Measurements from ENCODE around the gene ADGRV1.

ADGRV1 gene

DNA sequence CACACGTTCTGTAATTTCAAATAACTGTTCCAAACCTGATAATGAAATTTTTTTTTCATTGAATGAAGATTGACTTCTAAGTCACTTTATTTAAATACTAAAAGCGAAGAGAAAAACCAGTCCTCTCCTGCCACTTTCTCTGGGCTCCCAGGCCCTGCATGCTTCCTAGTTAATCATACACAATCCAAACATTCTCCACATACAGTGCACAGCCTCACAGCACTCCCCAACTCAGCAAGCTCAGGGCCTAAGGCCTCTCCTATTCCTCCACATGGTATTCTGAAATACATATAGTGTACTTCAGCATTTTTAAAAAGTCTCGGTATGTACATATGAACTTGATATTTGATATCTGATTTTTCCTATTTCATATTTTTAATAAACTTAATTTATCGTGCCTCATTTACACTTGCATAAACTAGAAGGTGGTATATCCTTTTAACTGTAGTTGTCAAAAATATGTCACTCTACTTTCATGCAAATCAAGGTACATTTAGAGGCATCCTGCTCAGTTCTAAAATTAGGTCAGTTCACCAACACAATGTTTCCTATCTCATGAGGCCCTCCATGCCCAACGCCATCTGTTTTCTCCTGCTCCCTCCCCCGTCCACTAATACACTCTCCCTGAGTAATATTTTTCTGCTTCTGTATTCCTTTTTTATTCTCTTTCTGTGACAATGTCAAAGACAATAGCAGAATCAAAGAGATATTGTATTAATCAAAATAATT is 617.9 kb downstream of the ADGRV1 start:
- Histone ChIP-seq H3K27me3 (ENCODE audit: control insufficient read depth in 1 of 2, insufficient read depth in 2 of 2, low read length in 2 of 2) (no peaks in the 10 kb centered on the region), H3K9ac (ENCODE audit: low read length in 2 of 2) (no peak overlapping the region), H3K9me3 (ENCODE audit: control insufficient read depth in 2 of 2, low read length in 2 of 2) (no peaks in the 10 kb centered on the region), H3K4me1 (ENCODE audit: control insufficient read depth, insufficient read depth, low read length) (no peaks in the 10 kb centered on the region), H3K36me3 (ENCODE audit: control insufficient read depth in 2 of 2, insufficient read depth in 2 of 2, low read length in 2 of 2) (no peaks in the 10 kb centered on the region), H3K4me3 (ENCODE audit: low read length in 2 of 2) (no peak overlapping the region), H3K27ac (ENCODE audit: low read length) (no peak overlapping the region)

- Histone ChIP-seq H3K9ac (ENCODE audit: low read length in 2 of 2) (no peak overlapping the region), H3K27me3 (ENCODE audit: control insufficient read depth in 1 of 2, insufficient read depth in 2 of 2, low read length in 2 of 2) (no peaks in the 10 kb centered on the region), H3K9me3 (ENCODE audit: control insufficient read depth in 2 of 2, low read length in 2 of 2) (no peaks in the 10 kb centered on the region), H3K4me1 (ENCODE audit: control insufficient read depth, insufficient read depth, low read length) (no peaks in the 10 kb centered on the region), H3K27ac (ENCODE audit: low read length) (no peak overlapping the region), H3K36me3 (ENCODE audit: control insufficient read depth in 2 of 2, insufficient read depth in 2 of 2, low read length in 2 of 2) (no peaks in the 10 kb centered on the region), H3K4me3 (ENCODE audit: low read length in 2 of 2) (no peak overlapping the region)
These were observed 618.5 kb downstream of the ADGRV1 start for GRCh38 chr5:91177085-91177484.

- Histone ChIP-seq H3K36me3 (ENCODE audit: control insufficient read depth in 2 of 2, insufficient read depth in 2 of 2, low read length in 2 of 2) (no peaks in the 10 kb centered on the region), H3K9me3 (ENCODE audit: control insufficient read depth in 2 of 2, low read length in 2 of 2) (no peaks in the 10 kb centered on the region), H3K27ac (ENCODE audit: low read length) (no peak overlapping the region), H3K9ac (ENCODE audit: low read length in 2 of 2) (no peak overlapping the region), H3K27me3 (ENCODE audit: control insufficient read depth in 1 of 2, insufficient read depth in 2 of 2, low read length in 2 of 2) (no peaks in the 10 kb centered on the region), H3K4me1 (ENCODE audit: control insufficient read depth, insufficient read depth, low read length) (no peaks in the 10 kb centered on the region), H3K4me3 (ENCODE audit: low read length in 2 of 2) (no peak overlapping the region)
These were observed 619.0 kb downstream of the ADGRV1 start for GRCh38 chr5:91177639-91178038.

- Histone ChIP-seq H3K9ac (ENCODE audit: low read length in 2 of 2) (no peak overlapping the region), H3K27ac (ENCODE audit: low read length) (no peak overlapping the region), H3K4me1 (ENCODE audit: control insufficient read depth, insufficient read depth, low read length) (no peaks in the 10 kb centered on the region), H3K9me3 (ENCODE audit: control insufficient read depth in 2 of 2, low read length in 2 of 2) (no peaks in the 10 kb centered on the region), H3K27me3 (ENCODE audit: control insufficient read depth in 1 of 2, insufficient read depth in 2 of 2, low read length in 2 of 2) (no peaks in the 10 kb centered on the region), H3K36me3 (ENCODE audit: control insufficient read depth in 2 of 2, insufficient read depth in 2 of 2, low read length in 2 of 2) (no peaks in the 10 kb centered on the region), H3K4me3 (ENCODE audit: low read length in 2 of 2) (no peak overlapping the region)
These were observed 619.9 kb downstream of the ADGRV1 start for GRCh38 chr5:91178461-91178860.

DNA sequence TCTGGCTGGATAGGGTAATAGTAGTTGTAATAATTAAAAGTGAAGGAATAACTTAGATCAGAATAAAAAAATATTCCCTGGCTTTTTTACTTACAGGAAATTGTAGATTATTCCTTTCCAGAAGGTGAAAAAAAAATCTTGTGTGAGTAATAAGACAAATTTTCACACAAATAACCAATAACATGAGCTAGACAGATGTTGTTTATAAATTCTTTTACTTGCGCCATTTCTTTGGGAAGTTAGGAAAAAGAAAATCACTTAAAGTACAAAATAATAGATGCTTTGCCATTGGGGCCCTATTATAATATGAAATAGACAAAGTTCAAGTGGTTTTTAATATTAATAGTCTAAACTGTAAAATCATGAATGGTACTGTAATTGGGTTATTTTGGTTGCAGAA is 620.4 kb downstream of the ADGRV1 start:
- H3K4me1 ChIP-seq (ENCODE audit: control insufficient read depth, insufficient read depth, low read length), result no peaks in the 10 kb centered on the region
- H3K4me3 ChIP-seq (ENCODE audit: low read length in 2 of 2), result no peak overlapping the region
- H3K27me3 ChIP-seq (ENCODE audit: control insufficient read depth in 1 of 2, insufficient read depth in 2 of 2, low read length in 2 of 2), result no peaks in the 10 kb centered on the region
- no peaks in the 10 kb centered on the region for H3K9me3 ChIP-seq (ENCODE audit: control insufficient read depth in 2 of 2, low read length in 2 of 2)
- no peak overlapping the region for H3K27ac ChIP-seq (ENCODE audit: low read length)
- no peaks in the 10 kb centered on the region for H3K36me3 ChIP-seq (ENCODE audit: control insufficient read depth in 2 of 2, insufficient read depth in 2 of 2, low read length in 2 of 2)
- H3K9ac ChIP-seq (ENCODE audit: low read length in 2 of 2), result no peak overlapping the region

DNA sequence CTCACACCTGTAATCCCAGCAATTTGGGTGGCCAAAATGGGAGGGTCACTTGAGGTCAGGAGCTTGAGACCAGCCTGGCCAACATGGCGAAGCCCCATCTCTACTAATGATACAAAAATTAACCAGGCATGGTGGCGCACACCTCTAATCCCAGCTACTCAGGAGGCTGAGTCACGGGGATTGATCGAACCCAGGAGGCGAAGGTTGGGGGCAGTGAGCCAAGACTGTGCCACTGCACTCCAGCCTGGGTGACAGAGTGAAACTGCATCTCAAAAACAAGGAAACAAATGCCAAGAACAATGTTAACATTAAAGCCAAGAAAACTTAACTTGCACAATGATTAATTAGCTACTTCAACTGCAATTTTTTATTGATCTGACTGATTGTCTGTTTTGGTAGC is 621.9 kb downstream of the ADGRV1 start:
- Histone ChIP-seq H3K9ac (ENCODE audit: low read length in 2 of 2) (no peak overlapping the region), H3K27ac (ENCODE audit: low read length) (no peak overlapping the region), H3K4me3 (ENCODE audit: low read length in 2 of 2) (no peak overlapping the region)

DNA sequence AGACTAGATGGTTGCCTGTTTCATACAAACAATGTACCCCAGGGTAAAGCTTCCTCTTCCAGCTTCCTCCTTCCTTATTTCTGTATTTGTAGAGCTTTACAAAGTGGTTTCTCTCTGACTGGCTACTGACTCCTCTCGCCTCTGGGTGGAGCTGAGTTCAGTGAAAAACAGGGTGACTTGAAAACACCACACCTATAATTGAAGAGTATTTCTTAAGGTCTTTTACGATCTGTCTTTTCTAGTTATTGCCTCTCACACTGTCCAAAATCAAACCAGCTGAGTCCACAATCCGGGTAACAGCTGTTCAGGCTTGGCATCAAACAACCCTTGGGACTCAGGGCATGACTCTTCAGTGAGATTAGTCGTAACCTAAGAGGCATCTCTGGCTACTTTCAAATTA is 624.2 kb downstream of the ADGRV1 start:
- Histone ChIP-seq H3K36me3 (ENCODE audit: control insufficient read depth in 2 of 2, insufficient read depth in 2 of 2, low read length in 2 of 2) (no peaks in the 10 kb centered on the region), H3K4me3 (ENCODE audit: low read length in 2 of 2) (no peak overlapping the region), H3K27ac (ENCODE audit: low read length) (no peak overlapping the region), H3K4me1 (ENCODE audit: control insufficient read depth, insufficient read depth, low read length) (no peaks in the 10 kb centered on the region), H3K9me3 (ENCODE audit: control insufficient read depth in 2 of 2, low read length in 2 of 2) (no peaks in the 10 kb centered on the region), H3K27me3 (ENCODE audit: control insufficient read depth in 1 of 2, insufficient read depth in 2 of 2, low read length in 2 of 2) (no peaks in the 10 kb centered on the region), H3K9ac (ENCODE audit: low read length in 2 of 2) (no peak overlapping the region)

More for the DNA sequence above, 621.9 kb downstream of the ADGRV1 start:
- H3K4me1 ChIP-seq (ENCODE audit: control insufficient read depth, insufficient read depth, low read length), result no peaks in the 10 kb centered on the region
- no peaks in the 10 kb centered on the region for H3K36me3 ChIP-seq (ENCODE audit: control insufficient read depth in 2 of 2, insufficient read depth in 2 of 2, low read length in 2 of 2)
- H3K27me3 ChIP-seq (ENCODE audit: control insufficient read depth in 1 of 2, insufficient read depth in 2 of 2, low read length in 2 of 2), result no peaks in the 10 kb centered on the region
- no peaks in the 10 kb centered on the region for H3K9me3 ChIP-seq (ENCODE audit: control insufficient read depth in 2 of 2, low read length in 2 of 2)

- H3K4me3 ChIP-seq (ENCODE audit: low read length in 2 of 2), result no peak overlapping the region
- no peaks in the 10 kb centered on the region for H3K27me3 ChIP-seq (ENCODE audit: control insufficient read depth in 1 of 2, insufficient read depth in 2 of 2, low read length in 2 of 2)
These were observed 625.1 kb downstream of the ADGRV1 start for GRCh38 chr5:91183743-91184142.

DNA sequence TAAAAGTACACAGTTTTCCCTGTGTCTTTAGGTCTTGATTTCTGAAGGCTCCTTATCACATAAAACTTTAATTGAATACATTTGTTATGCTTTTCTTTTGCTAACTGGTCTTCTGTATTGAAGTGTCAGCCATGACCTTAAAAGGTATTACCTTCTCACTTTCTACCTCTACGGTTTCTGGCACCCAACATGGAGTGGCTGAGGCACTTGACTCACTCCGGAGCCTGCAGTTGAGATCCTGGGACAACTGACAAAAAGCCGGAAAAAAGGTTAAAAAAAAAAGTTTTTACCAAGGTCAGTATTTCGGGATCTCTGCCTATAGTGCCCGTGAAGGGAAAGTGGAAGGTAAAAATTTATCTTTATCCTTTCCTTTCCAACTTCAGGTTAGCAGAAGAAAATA is 627.5 kb downstream of the ADGRV1 start:
- H3K4me1 ChIP-seq (ENCODE audit: control insufficient read depth, insufficient read depth, low read length), result peaks cover 8% of the 10 kb centered on the region
- no peak overlapping the region for H3K9ac ChIP-seq (ENCODE audit: low read length in 2 of 2)
- H3K4me3 ChIP-seq (ENCODE audit: low read length in 2 of 2), result no peak overlapping the region
- no peaks in the 10 kb centered on the region for H3K27me3 ChIP-seq (ENCODE audit: control insufficient read depth in 1 of 2, insufficient read depth in 2 of 2, low read length in 2 of 2)
- H3K36me3 ChIP-seq (ENCODE audit: control insufficient read depth in 2 of 2, insufficient read depth in 2 of 2, low read length in 2 of 2), result no peaks in the 10 kb centered on the region
- H3K27ac ChIP-seq (ENCODE audit: low read length), result no peak overlapping the region
- no peaks in the 10 kb centered on the region for H3K9me3 ChIP-seq (ENCODE audit: control insufficient read depth in 2 of 2, low read length in 2 of 2)

More at GRCh38 chr5:91183743-91184142, 625.1 kb downstream of the ADGRV1 start:
- Histone ChIP-seq H3K9ac (ENCODE audit: low read length in 2 of 2) (no peak overlapping the region), H3K9me3 (ENCODE audit: control insufficient read depth in 2 of 2, low read length in 2 of 2) (no peaks in the 10 kb centered on the region), H3K36me3 (ENCODE audit: control insufficient read depth in 2 of 2, insufficient read depth in 2 of 2, low read length in 2 of 2) (no peaks in the 10 kb centered on the region), H3K4me1 (ENCODE audit: control insufficient read depth, insufficient read depth, low read length) (no peaks in the 10 kb centered on the region), H3K27ac (ENCODE audit: low read length) (no peak overlapping the region)

DNA sequence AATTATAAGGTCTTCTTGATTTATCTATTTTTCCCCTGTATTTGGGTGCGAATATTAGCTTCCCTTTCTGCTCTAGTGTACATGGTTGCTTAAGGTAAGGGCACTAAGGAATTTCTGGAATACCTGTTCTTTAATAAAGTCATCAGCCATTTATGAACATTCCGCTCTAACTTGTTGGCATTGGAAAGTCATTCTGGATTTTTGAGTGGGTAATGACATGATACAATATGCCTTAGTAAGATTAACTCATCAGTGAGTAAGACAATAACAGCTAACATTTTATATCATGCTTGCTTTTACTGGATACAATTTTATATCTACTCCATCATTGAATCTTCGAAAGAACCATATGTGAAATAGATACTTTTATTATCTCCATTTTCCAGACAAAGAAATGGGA is 628.4 kb downstream of the ADGRV1 start:
- Histone ChIP-seq H3K9me3 (ENCODE audit: control insufficient read depth in 2 of 2, low read length in 2 of 2) (no peaks in the 10 kb centered on the region), H3K27ac (ENCODE audit: low read length) (no peak overlapping the region)

DNA sequence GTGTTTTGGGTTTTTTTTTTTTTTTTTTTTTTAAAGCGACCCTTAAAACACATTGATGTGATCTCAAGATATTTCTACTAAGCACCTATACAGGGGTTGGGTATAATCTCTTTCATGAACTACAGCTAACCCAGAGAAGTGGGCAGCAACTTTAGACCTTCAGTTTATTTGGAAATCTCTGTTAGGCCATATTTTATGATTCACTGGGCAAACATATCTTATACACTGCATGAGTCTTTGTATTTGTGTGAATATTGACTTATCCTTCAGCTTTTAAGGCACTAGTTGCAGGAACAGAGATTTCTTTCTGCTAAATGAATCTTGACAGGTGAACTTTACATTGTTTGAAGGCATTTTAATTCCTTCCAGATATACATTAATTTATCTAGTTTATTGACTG is 630.2 kb downstream of the ADGRV1 start:
- H3K9ac ChIP-seq (ENCODE audit: low read length in 2 of 2), result no peak overlapping the region
- no peaks in the 10 kb centered on the region for H3K9me3 ChIP-seq (ENCODE audit: control insufficient read depth in 2 of 2, low read length in 2 of 2)
- H3K27ac ChIP-seq (ENCODE audit: low read length), result no peak overlapping the region
- H3K27me3 ChIP-seq (ENCODE audit: control insufficient read depth in 1 of 2, insufficient read depth in 2 of 2, low read length in 2 of 2), result no peaks in the 10 kb centered on the region
- H3K36me3 ChIP-seq (ENCODE audit: control insufficient read depth in 2 of 2, insufficient read depth in 2 of 2, low read length in 2 of 2), result no peaks in the 10 kb centered on the region
- peaks cover 8% of the 10 kb centered on the region for H3K4me1 ChIP-seq (ENCODE audit: control insufficient read depth, insufficient read depth, low read length)
- no peak overlapping the region for H3K4me3 ChIP-seq (ENCODE audit: low read length in 2 of 2)

More for the DNA sequence above, 628.4 kb downstream of the ADGRV1 start:
- no peaks in the 10 kb centered on the region for H3K27me3 ChIP-seq (ENCODE audit: control insufficient read depth in 1 of 2, insufficient read depth in 2 of 2, low read length in 2 of 2)
- H3K4me1 ChIP-seq (ENCODE audit: control insufficient read depth, insufficient read depth, low read length), result peaks cover 8% of the 10 kb centered on the region
- no peak overlapping the region for H3K9ac ChIP-seq (ENCODE audit: low read length in 2 of 2)
- H3K4me3 ChIP-seq (ENCODE audit: low read length in 2 of 2), result no peak overlapping the region
- H3K36me3 ChIP-seq (ENCODE audit: control insufficient read depth in 2 of 2, insufficient read depth in 2 of 2, low read length in 2 of 2), result no peaks in the 10 kb centered on the region

Data from stomach smooth muscle (tissue), 2 donors.